GM12875 (cell line): ENCODE results near the gene YEATS4.

Experiments used
- H3K4me3 ChIP-seq: one replicate; pipeline ENCODE4 v1.5.1; 2011; ENCODE audit warnings: low read depth, low read length, control low read depth
- CTCF ChIP-seq: IDR thresholded peaks from 2 replicates; pipeline ENCODE4 v1.5.1; 2011; ENCODE audit warnings: low read depth, mild to moderate bottlenecking, control low read depth, inconsistent platforms, low read length, moderate library complexity, borderline replicate concordance; ENCODE audit not compliant: insufficient read depth

YEATS4 gene

GRCh38 chr12:69343885-69344612 is 15.5 kb upstream of the YEATS4 start:
- TF ChIP-seq CTCF, result no peak
- H3K4me3 ChIP-seq, result no peak overlapping the region

- no peak for TF ChIP-seq CTCF
- H3K4me3 ChIP-seq, result no peak overlapping the region
Observed at GRCh38 chr12:69345077-69345476, 14.5 kb upstream of the YEATS4 start.

- no peak for TF ChIP-seq CTCF
- no peak overlapping the region for H3K4me3 ChIP-seq
Observed at GRCh38 chr12:69345742-69346141, 13.8 kb upstream of the YEATS4 start.

- no peak for TF ChIP-seq CTCF
- no peak within 1 kb of the TSS for H3K4me3 ChIP-seq
Observed at GRCh38 chr12:69348162-69348938, 11.2 kb upstream of the YEATS4 start, which contains the start of gene LYZ. Gene LYZ, plus strand, starts transcription at chr12:69348381. Its CDS starts 28 bp downstream, at chr12:69348409.

DNA sequence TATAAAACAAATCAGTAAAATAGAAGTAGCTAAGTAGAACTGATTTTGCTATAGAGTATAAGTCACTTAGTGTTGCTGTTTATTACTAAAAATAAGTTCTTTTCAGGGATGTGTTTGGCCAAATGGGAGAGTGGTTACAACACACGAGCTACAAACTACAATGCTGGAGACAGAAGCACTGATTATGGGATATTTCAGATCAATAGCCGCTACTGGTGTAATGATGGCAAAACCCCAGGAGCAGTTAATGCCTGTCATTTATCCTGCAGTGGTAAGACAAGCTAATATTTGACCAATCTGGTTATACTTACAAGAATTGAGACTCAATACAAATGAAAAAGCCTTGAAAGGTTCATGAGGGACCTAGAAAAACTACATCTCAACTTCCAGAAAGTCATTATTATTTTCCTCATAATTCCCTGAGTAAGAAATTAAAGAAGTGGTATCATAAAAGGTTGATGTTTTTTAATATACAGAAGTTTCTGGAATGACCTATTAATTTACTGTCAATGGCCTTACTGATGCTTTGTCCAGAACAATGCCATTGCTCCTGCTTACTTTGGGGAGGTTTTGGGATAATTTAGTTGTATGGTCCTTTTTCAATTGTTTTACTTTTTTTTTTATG is 9.4 kb upstream of the YEATS4 start:
- no peak for TF ChIP-seq CTCF
- H3K4me3 ChIP-seq, result no peak overlapping the region

- H3K4me3 ChIP-seq, result no peak overlapping the region
- no peak for TF ChIP-seq CTCF
Observed at GRCh38 chr12:69350777-69351176, 8.8 kb upstream of the YEATS4 start.
